ENCODE data around the gene EVC.

The EVC gene

GRCh38 chr4:5705647-5706320 lies 5.2 kb upstream of the EVC start:
- no peak for DNase-seq
- Histone ChIP-seq H3K9me3 (ENCODE audit: severe bottlenecking) (peaks cover 4% of the 10 kb centered on the region), H3K4me3 (ENCODE audit: low read depth, low read length) (no peak overlapping the region), H3K36me3 (no peaks in the 10 kb centered on the region), H3K27me3 (ENCODE audit: insufficient read depth, low read depth, severe bottlenecking) (no peaks in the 10 kb centered on the region), H3K27ac (no peak overlapping the region)
- TF ChIP-seq, protein P1, sequence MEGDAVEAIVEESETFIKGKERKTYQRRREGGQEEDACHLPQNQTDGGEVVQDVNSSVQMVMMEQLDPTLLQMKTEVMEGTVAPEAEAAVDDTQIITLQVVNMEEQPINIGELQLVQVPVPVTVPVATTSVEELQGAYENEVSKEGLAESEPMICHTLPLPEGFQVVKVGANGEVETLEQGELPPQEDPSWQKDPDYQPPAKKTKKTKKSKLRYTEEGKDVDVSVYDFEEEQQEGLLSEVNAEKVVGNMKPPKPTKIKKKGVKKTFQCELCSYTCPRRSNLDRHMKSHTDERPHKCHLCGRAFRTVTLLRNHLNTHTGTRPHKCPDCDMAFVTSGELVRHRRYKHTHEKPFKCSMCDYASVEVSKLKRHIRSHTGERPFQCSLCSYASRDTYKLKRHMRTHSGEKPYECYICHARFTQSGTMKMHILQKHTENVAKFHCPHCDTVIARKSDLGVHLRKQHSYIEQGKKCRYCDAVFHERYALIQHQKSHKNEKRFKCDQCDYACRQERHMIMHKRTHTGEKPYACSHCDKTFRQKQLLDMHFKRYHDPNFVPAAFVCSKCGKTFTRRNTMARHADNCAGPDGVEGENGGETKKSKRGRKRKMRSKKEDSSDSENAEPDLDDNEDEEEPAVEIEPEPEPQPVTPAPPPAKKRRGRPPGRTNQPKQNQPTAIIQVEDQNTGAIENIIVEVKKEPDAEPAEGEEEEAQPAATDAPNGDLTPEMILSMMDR (IDR thresholded peaks at IDR 0.05; ENCODE audit: low read depth, low read length): no peak

GRCh38 chr4:5706486-5707290 lies 4.3 kb upstream of the EVC start:
- no peak overlapping the region for H3K27ac ChIP-seq
- no peaks in the 10 kb centered on the region for H3K27me3 ChIP-seq (ENCODE audit: insufficient read depth, low read depth, severe bottlenecking)
- no peaks in the 10 kb centered on the region for H3K36me3 ChIP-seq
- H3K9me3 ChIP-seq (ENCODE audit: severe bottlenecking): peaks cover 4% of the 10 kb centered on the region
- H3K4me3 ChIP-seq (ENCODE audit: low read depth, low read length): no peak overlapping the region
- TF ChIP-seq, protein P1 (IDR thresholded peaks at IDR 0.05; ENCODE audit: low read depth, low read length): no peak
- DNase-seq: no peak

GRCh38 chr4:5707366-5707765 lies 3.6 kb upstream of the EVC start:
- H3K4me3 ChIP-seq (ENCODE audit: low read depth, low read length): no peak overlapping the region
- H3K27ac ChIP-seq: no peak overlapping the region
- no peak for DNase-seq

DNA sequence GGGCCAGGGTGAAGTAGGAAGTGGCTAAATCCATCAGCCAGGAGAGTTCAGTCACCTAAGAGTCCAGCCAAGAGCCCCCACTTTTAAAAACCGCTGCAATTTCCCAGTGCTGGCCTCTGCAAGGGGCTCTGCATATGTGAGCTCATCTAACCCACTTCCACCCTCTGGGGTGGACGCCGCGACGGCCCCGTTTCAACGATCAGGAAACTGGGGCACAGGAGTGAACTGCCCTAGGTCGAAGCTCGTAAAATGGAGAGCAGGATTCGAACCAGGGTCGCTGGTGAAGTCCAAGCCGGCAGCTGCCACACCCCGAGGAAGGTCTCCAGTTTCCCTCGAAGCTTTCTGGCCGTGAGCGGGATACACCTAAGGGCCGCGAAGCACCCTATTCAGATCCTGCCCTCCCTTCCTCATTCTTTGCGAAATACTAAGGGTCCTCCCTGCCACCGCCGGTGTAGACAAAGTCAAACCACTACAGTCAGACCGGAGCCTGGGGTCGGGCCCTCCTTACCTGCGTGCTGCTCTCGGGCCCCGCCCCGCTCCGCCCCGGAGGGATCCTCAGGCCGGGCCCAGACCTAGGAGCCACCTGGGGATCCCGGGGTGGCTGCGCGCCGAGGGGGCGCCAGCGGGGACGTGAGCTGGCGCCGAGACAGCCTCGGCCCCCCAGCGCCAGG lies 3.1 kb upstream of the EVC start:
- no peak overlapping the region for H3K27ac ChIP-seq
- peaks cover 4% of the 10 kb centered on the region for H3K9me3 ChIP-seq (ENCODE audit: severe bottlenecking)
- H3K27me3 ChIP-seq (ENCODE audit: insufficient read depth, low read depth, severe bottlenecking): no peaks in the 10 kb centered on the region
- H3K36me3 ChIP-seq: no peaks in the 10 kb centered on the region
- H3K4me3 ChIP-seq (ENCODE audit: low read depth, low read length): no peak overlapping the region
- no peak for DNase-seq
- TF ChIP-seq, protein P1 (IDR thresholded peaks at IDR 0.05; ENCODE audit: low read depth, low read length): no peak

More at GRCh38 chr4:5707366-5707765, 3.6 kb upstream of the EVC start:
- no peaks in the 10 kb centered on the region for H3K27me3 ChIP-seq (ENCODE audit: insufficient read depth, low read depth, severe bottlenecking)
- TF ChIP-seq, protein P1 (IDR thresholded peaks at IDR 0.05; ENCODE audit: low read depth, low read length): no peak
- H3K9me3 ChIP-seq (ENCODE audit: severe bottlenecking): peaks cover 4% of the 10 kb centered on the region
- H3K36me3 ChIP-seq: no peaks in the 10 kb centered on the region

- TF ChIP-seq, protein P1 (IDR thresholded peaks at IDR 0.05; ENCODE audit: low read depth, low read length): no peak
- Histone ChIP-seq H3K9me3 (ENCODE audit: severe bottlenecking) (peaks cover 4% of the 10 kb centered on the region), H3K27ac (peak within 1 kb of the TSS; percentile 13; the same call in 1 of the 2 replicates), H3K27me3 (ENCODE audit: insufficient read depth, low read depth, severe bottlenecking) (no peaks in the 10 kb centered on the region), H3K36me3 (no peaks in the 10 kb centered on the region), H3K4me3 (ENCODE audit: low read depth, low read length) (no peak within 1 kb of the TSS)
- no peak for DNase-seq
These were observed 2.4 kb upstream of the EVC start, which contains the start of gene EVC2 for GRCh38 chr4:5708449-5709206. Gene EVC2 (minus strand): TSS chr4:5708559. CDS start chr4:5708513, 46 bp downstream.
